Germinal center (tissue), 1 donor: ENCODE measurements around the gene ETV5.

Experiments used
- DNase-seq: peaks from one replicate; pipeline ENCODE4 v3.0.0; 2012; ENCODE audit warnings: mixed read lengths, low spot score

Gene ETV5

DNA sequence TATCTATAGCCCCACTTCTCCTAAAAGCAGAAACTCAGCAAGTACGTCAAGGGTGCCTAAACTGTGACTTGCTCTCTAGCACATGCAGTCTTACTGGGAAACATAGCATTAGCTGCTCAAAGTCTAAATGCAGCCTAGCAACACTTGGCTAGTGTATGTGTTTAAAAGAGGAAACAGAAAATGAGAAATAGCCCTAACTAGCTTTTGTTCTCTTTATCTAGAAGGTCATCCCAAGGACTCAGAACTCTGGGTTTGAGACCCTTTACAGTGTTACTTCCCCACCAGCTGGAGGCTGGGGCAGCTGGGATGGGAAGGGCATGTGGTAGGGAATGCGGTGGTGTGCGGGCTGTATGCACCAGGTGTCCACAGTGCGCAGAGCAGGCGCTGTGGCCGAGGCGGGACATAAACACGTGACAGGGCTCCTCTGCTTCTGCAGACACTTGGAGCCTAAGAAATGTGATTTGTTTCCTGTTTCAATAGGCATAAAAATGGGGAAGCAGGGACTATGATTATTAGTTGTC lies 13.3 kb downstream of the ETV5 start:
- DNase-seq = no peak

DNA sequence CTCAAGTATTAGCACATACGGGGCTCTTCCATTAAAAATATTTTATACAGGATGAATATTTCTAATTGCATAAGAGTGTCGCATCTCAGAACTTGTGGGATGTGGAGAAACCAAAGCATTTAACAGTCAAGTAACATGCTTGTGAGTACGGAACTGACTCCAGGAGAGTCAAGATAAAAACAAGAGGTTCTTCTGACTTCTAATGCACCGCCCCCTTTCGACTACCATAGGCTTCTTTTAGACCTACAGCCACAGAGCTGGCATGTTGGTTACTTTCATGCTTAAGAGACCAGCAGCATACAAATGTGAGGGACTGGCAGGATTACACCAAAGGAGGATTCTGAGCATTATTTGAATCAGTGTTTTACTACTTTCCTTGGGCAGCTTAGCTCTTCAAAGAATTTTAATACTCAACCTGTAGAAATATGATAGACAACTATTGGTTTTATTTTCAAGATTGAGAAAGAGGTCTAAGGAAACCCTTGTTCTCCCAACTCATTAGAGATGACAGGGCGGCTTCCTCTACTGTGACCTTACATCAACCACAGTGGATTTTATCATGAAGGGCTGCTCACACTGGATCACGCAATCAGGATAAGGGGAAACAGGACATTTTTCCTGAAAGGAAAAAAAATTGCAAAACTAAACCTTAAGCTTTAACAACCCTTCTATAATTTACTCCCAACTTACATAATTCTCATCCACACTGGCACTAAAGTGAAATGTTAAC lies 14.0 kb downstream of the ETV5 start:
- DNase-seq = no peak

DNA sequence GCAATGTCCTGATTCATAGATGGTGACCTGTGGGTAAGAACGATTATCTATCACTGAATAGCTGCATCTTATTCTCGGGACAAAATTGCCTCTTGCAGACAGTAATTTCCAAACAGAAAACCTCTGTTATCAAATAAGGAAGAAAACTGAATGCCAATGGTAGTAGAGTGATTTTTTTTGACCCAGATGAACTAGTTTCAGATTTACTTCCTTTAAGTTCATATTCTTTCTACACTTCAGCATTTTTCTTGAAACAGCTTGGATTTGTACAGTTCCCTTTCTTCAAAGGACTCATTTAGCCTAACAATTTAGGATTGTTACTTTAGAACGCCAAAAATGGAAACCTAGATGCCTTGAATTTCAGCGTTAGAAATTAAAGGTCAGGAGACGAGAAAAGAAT lies 14.6 kb downstream of the ETV5 start:
- no peak for DNase-seq

DNA sequence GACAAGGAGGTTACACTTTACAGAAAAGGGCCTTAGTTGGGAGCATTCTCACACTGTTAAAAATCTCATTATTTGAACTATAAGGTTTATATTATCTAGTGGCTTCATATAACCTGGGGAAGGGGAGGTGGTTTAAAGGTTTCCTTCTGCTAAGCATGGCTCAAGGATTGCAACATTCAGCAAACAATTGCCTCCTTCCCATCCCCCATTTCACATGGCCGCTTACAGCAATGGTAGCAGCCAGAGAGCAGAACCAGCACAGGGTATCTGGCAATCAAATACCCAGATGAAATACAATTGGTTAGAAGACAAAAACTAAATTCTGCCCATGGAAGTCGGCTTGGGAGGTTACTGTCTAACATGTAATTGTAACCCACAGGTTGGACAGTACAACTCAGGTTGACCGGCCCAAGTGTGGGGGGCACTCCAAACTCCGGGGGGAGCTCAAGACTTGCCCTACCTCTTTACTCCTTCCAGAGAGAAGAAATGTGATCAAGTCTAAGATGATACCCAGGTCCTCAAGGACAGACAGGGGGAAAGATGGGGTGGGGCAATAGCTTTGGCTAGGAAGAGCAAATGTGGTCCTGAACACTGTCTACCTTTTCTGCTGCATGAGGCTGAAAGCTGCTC lies 15.5 kb downstream of the ETV5 start:
- no peak for DNase-seq

DNA sequence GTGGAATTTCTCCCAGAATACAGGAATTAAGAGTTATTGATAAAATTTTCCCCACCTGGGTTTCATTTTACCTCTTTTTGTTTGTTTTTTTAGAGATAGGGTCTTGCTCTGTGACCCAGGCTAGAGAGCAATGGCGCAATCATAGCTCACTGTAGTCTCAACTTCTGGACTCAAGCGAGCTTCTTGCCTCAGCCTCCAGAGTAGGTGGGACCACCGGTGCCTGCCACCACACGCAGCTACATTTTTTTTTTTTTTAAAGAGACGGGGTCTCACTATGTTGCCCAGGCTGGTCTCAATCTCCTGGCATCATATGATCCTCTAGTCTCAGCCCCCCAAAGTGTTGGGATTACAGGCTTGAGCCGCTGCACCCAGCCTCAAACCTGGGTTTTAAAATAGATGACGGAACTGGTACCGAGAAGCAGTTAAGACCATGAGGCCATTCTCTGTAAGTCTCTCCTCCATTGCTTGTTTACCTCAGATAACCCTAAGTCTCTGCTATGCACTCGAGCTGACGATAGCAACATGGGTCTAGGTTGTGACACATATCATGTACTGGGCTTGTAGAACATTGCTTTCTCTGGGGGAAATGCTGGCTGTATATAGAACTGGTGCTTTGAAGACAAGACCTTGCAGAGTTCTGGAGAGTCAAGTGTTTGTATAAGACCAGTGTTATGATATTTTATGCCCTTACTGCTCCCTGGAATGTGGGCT lies 16.4 kb downstream of the ETV5 start:
- no peak for DNase-seq

DNA sequence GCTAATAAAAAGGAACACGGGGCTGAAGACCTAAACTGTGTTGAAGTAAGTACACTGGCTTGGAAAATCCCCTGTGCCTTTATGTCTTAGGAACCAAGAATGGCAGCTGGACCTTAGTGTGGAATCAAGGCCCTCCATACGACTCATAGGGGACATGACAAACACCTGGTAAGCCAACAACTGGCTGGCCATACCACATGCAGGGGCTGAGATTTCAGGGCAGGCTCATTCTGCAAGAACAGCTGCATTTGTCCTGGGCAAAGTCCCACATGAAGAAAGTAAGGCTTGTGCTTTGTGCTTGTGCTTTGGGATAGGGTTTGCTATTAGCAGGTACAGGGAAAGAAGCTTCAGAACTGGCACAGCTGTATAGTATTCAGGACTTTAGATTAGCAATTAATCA lies 18.0 kb downstream of the ETV5 start:
- DNase-seq = no peak

DNA sequence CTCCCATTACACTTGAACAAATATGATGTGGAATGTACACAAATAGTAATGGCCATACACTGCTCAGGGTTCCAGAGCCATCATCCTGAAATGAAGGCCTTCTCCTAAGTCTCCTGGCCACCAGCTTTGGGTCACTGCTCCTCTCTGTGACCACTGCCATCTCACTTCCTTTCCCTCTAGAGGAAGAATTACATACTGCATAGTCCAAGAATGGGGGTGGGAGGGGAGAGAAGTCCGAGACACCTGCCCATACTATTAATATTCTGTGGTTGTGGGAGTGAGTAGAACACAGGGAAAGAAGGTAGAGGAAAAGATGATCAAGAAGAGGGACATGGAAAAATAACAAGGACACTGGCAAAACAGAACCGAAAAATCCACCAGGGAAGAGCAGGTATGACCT lies 20.6 kb downstream of the ETV5 start:
- DNase-seq = no peak

DNA sequence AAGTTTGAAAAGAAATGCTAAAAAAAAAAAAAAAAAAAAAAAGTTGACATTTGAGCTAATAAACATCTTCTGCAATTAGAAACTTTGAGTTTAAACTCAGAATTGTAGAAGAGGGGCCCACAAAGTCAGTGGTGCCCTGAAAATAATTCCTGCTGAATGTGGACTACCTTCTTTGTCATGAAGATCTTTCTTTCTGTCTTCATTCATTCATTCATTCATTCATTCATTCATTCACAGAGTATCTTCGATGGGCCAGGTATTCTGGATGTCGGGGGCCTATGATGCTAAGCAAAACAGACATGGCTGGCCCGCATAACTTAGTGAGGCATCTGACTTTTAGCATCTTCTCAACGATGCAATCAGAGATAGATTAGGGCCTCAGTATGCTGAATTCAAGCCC lies 24.6 kb downstream of the ETV5 start:
- DNase-seq = no peak

DNA sequence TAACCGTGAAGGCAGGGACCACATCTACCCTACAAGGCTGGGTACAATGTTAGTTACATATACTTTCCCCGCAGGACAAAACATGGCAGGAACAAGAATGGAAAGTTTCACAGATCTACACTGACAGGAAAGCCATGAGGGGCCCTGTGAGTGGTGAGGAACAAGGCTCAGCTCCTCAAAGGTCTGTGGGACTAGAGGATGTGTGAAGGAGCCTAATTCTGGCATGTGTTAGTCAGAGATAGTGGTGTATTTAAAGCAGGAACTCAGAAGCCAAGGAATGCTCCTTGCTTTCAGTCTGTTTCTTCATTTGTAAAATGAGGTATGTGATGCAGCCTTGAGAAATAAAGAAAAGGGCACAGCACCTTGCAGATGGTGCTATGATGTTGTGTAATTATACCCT lies 25.1 kb downstream of the ETV5 start:
- no peak for DNase-seq

DNA sequence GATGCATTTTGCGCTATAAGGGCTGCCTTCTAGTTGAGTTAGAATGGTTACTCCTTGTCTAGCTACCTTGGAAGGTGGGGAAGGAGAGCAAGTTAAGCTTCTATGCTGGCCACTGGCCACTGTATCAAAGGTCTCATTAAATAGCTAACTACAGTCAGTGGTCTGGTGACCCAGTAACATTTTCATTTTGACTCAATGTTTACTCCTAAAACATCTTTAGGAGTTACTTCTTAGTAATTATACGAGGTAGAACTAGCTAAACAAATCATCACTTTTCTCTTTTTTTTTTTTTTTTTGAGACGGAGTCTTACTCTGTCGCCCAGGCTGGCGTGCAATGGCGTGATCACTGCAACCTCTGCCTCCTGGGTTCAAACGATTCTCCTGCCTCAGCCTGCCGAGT lies 26.7 kb downstream of the ETV5 start:
- no peak for DNase-seq

DNA sequence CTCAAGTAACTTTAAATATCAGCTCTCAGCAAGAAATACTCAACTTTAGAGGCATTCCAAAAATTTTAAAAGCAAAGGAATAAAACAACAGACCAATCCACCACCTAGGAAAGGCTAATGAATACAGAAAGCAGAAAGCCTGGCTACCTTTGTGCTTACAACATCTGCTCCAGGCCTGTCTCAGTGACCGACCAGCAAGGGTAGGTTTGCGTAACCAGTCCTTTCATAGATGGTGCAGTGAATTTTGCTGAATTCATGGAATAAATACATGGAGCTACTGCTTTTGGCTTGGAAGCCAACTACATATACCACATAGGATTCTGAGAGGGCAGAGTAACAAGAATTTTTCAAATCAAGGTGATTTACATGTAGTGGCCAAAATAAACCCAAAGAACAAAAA lies 27.2 kb downstream of the ETV5 start:
- no peak for DNase-seq

DNA sequence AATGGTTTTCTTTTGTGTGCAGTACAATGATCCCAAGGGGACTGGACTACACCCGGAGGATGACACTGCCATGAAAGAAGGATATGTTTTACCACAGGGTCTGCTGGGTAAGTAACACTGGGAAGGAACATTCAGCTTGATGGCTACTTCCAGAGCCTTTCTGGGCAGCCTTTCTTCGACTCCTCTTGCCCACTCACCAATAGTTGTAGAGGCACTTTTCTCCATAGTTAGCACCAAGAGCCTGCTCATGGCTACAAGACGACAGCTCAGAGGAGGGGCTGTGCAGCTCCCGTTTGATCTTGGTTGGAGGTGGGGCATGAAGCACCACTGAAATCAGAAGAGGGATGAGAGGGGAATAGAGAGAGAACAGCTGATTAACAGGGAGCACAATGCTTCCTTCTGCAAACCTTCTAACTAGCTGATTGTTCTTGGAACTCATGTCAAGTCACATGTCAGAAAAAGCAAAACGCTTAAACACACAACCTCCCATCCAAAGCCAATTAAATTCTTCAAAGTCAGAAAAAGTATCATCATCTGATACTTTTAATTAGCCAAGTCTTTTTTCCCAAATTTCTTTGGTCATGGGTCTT lies 27.9 kb downstream of the ETV5 start:
- DNase-seq = no peak

DNA sequence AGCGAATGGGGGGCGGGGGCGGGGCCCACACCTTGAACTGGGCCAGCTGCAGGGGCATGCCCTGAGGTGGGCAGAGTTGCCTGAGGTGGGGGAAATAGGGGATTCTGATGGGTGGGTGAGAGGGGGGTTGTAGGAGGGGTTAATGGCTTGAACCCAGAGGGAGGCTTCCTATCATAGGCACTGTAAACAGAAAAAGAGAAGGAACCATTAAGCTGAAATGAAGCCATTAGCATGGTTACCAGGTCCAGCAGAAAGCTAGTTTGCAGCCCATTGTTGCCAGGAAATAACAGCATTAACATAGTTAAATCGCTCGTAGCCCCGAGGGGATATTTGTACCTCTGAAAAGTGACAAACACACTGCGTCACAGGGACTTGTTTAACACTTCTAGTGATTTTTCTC lies 29.0 kb downstream of the ETV5 start:
- DNase-seq = no peak

DNA sequence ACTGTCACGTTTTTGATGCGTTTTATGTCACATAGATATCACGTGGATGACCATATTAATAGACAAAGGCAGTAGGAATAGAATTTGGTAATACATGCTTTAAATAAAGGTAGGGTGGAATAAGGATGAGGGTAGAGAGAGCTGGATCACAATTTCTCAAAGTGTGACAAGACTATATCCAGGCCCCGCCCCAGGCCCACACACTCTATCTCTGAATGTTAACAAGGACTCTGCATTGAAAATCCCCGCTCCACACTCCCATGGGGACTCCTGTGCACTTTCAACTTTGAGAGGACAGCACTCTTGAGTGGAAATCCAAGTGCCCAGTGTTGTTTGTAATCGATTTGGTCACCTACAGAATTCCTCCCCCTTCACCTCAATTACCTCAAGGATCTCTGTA lies 31.4 kb downstream of the ETV5 start:
- no peak for DNase-seq

DNA sequence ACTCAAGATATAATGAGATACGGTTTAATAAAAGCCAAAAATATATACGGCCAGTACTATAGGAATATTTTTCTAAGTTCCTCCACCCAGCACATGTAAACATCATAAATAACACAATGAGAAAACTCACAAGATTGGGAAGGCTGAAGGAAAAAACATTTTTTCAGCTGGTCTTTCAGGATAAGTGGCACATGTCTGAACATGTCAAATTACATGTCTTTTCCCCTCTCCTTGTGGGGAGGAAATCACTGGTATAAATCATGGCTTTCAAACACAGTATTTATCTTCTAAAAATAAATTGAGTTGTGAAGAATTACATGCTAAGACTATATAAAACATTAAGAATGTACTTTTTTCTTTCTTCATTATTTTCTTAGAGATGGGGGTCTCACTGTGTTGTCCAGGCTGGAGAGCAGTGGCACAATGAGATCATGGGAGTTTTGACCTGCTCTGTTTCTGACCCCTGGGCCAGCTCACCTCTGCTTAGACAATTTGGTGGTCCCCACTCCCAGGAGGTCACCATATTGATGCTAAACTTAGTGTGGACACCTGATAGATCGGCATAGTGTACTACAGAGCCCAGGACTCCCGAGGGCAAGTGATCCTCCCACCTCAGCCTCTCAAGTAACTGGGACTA lies 32.8 kb downstream of the ETV5 start:
- DNase-seq = no peak

DNA sequence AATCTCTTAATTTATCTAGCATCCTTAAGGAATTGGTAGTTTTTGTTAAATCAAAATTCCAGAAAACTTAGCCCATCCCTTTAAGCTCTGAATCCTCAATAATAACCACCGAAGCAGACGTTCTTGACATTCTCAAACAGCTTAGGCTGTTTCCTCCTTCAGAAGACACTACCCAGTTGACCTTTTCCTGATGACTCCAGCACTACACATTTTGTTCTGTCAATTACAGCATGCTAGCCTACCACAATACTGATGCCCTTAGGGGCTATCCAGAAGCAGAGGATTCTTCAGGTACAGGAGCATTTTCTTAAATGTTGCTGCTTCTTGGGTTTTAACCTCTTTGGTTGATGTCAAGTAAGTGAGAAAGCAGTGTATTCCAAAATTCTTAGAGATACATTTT lies 33.4 kb downstream of the ETV5 start:
- no peak for DNase-seq

DNA sequence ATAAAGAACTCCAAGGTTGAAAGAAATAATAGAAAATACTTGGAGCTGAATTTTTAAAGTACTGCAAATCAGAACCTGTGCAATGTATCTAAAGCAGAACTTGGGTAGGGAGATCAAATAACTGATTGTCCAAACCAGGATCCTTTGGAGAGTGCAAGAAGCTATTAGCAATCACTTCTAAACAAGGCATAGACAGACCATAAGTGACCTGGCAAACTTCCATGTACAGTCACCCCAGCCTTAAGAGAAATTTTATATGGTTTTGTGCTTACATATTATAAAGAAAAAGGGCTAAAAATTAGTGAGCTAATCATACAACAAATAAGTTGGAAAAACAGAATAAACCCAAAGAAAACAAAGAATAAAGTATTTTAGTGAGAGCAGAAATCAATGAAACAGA lies 35.2 kb downstream of the ETV5 start:
- no peak for DNase-seq

DNA sequence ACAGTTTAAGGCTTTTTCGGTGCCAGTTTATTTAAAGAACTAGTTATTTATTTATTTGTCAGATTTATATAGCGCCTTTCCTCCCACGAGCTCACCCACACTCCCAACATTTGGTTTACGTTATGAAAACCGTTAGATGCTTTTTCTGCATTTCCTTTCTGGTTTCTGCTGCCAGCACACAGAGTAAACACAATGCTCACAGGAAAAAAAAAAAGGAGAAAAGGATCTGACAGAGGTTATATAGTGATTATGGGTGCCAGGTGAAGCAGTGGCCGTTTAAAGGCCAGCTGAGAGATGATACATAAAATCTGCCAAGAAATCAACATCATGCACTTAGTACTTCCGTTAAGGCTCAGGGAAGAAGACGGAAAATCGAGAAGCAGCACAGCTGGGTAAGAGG lies 37.9 kb downstream of the ETV5 start:
- DNase-seq = no peak

DNA sequence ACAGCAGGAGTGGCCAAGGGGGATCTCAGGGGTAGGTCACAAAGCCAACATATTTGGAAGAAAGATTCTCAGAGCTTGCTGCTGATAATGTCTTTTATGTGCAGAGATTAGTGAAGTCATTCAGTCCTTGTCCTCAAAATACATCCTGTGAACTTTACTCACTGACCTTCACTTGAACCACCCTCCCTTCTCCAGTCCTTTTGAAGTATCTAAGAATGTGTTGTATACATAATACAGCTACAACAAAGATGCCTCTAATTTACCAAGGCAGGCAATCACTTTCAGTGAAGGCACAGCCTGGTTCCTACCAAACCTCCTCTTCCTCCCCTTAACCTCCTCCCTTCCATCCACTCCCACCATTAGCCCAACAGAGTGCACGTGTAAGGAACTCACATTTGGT lies 38.3 kb downstream of the ETV5 start:
- no peak for DNase-seq

DNA sequence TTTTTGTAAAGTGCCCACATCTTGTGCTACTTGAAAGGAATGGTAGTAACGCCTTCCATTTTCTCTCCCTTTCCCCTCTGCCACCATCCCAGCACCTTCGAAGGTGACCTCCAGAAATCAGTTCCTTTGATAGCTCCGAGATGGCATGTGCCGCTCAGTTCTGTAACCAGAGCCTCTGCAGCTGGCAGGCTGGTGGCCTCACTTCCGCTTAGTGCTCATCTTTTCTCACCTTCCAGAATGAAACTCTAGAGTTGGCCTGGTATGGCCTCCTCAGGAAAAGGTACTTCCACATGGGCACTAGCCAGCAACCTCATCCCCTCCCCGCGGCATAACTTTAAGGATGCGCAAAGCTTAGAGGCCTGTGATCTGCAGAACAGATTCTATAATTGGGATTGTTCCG lies 38.8 kb downstream of the ETV5 start:
- no peak for DNase-seq

DNA sequence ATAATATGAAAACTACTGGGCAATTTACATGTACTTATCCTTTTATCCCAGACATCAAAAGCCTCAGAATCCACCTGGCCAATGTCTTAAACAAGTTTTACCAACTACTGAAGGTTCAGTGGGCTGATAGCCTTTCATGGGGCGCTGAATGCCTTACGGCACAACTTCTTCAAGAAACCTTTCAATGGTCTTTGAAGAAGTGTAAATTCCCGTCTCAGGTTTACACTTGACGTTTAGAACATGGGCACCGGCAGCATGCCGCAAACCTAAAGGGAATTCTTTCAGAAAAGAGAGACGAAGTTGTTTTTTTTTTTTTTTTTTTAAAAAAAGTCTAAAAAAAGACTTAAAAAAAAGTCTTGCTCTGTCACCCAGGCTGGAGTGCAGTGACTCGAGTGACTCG lies 39.7 kb downstream of the ETV5 start:
- DNase-seq = no peak

DNA sequence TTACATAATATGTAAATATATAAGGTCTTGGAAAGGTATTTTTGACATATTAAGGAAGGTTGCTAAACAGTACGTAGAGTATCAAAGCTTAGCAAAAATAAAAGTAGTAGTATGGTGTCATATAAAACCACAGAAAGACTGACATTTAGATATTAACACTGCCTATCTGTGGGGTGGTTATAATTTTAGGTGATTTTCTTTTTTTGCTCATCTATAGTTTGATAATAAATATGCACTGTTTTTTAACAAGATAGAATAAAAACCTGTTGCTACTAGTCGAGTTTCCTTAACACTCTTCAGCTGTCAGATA lies 40.7 kb downstream of the ETV5 start:
- DNase-seq = no peak
